Activated naive CD4-positive, alpha-beta T cell treated with anti-CD3 and anti-CD28 coated beads for 36 hours (primary cell): ENCODE data around the gene DROSHA. TPM values are rescaled to one million over a fixed set of nuclear protein-coding genes. Genes with fewer than 3 reads are reported as not detected.
"Not testable (repeated sequence)": the region's sequence is repeated elsewhere in the genome, so short reads cannot be mapped to it uniquely, and the experiment has no call there.

Experiments
- CTCF ChIA-PET: fragments of 350-600 bp; sonication (Branson Sonifier 250); formaldehyde crosslinking; loops from one replicate; lab custom pipeline; 2021; ENCODE audit warnings: antibody characterized with exemption; lab: Charles Lee
- DNase-seq: peaks from one replicate; pipeline ENCODE4 v3.0.0-alpha.2; 2020
- H3K27ac Mint-ChIP-seq: one replicate; pipeline ENCODE4 v1.8.0; 2021; ENCODE audit warnings: mild to moderate bottlenecking, mixed read lengths
- H3K27me3 Mint-ChIP-seq: one replicate; pipeline ENCODE4 v1.8.0; 2021; ENCODE audit warnings: low read depth, mixed read lengths
- H3K36me3 Mint-ChIP-seq: one replicate; pipeline ENCODE4 v1.8.0; 2021; ENCODE audit warnings: low read depth, mixed read lengths
- H3K4me1 Mint-ChIP-seq: one replicate; pipeline ENCODE4 v1.8.0; 2021; ENCODE audit warnings: low read depth, mixed read lengths
- H3K4me3 Mint-ChIP-seq: one replicate; pipeline ENCODE4 v1.8.0; 2021; ENCODE audit warnings: mild to moderate bottlenecking, moderate library complexity, mixed read lengths
- H3K9me3 Mint-ChIP-seq: one replicate; pipeline ENCODE4 v1.8.0; 2021; ENCODE audit warnings: mixed read lengths
- intact Hi-C: fragments of 100-400 bp; cut with micrococcal nuclease; formaldehyde crosslinking; loops from one replicate; pipeline ENCODE4 v1.15.1; 2023
- total RNA-seq, 2 experiments: library from RNA; stranded (reverse); gene quantifications; one replicate each; pipeline ENCODE4 v1.2.3, GENCODE V29; 2021

Gene DROSHA
- total RNA-seq, 2 experiments from 2014 or later = 60.7 to 60.9 TPM

- Mint-ChIP-seq H3K4me1 (no peaks in the 10 kb centered on the region), H3K27me3 (peaks cover 10% of the 10 kb centered on the region), H3K9me3 (no peaks in the 10 kb centered on the region), H3K4me3 (no peak overlapping the region), H3K27ac (no peak overlapping the region), H3K36me3 (no peaks in the 10 kb centered on the region)
- intact Hi-C loops = no loop called here
- no peak for DNase-seq
- CTCF ChIA-PET = no interaction called here
Measured at GRCh38 chr5:31378838-31379237, 153.1 kb downstream of the DROSHA start.

GRCh38 chr5:31378136-31378535, 153.8 kb downstream of the DROSHA start:
- no peaks in the 10 kb centered on the region for H3K36me3 Mint-ChIP-seq
- H3K27ac Mint-ChIP-seq = no peak overlapping the region
- no peak for DNase-seq
- no peaks in the 10 kb centered on the region for H3K9me3 Mint-ChIP-seq
- CTCF ChIA-PET = no interaction called here
- H3K27me3 Mint-ChIP-seq = peaks cover 10% of the 10 kb centered on the region
- no peak overlapping the region for H3K4me3 Mint-ChIP-seq
- intact Hi-C loops = no loop called here
- no peaks in the 10 kb centered on the region for H3K4me1 Mint-ChIP-seq

- peaks cover 10% of the 10 kb centered on the region for H3K27me3 Mint-ChIP-seq
- H3K4me1 Mint-ChIP-seq = no peaks in the 10 kb centered on the region
- CTCF ChIA-PET = no interaction called here
- intact Hi-C loops = no loop called here
- H3K4me3 Mint-ChIP-seq = no peak overlapping the region
- H3K9me3 Mint-ChIP-seq = no peaks in the 10 kb centered on the region
- no peak for DNase-seq
- no peak overlapping the region for H3K27ac Mint-ChIP-seq
- H3K36me3 Mint-ChIP-seq = no peaks in the 10 kb centered on the region
Measured at GRCh38 chr5:31377274-31377946, 154.5 kb downstream of the DROSHA start.

GRCh38 chr5:31375999-31376720, 155.7 kb downstream of the DROSHA start:
- Mint-ChIP-seq H3K27ac (no peak overlapping the region), H3K27me3 (peaks cover 2% of the 10 kb centered on the region), H3K36me3 (no peaks in the 10 kb centered on the region), H3K4me1 (no peaks in the 10 kb centered on the region), H3K9me3 (no peaks in the 10 kb centered on the region), H3K4me3 (no peak overlapping the region)
- CTCF ChIA-PET = no interaction called here
- intact Hi-C loops = no loop called here
- no peak for DNase-seq

- intact Hi-C loops = no loop called here
- CTCF ChIA-PET = no interaction called here
- H3K9me3 Mint-ChIP-seq = no peaks in the 10 kb centered on the region
- no peaks in the 10 kb centered on the region for H3K4me1 Mint-ChIP-seq
- DNase-seq = no peak
- H3K27ac Mint-ChIP-seq = no peak overlapping the region
- H3K4me3 Mint-ChIP-seq = no peak overlapping the region
- H3K36me3 Mint-ChIP-seq = no peaks in the 10 kb centered on the region
- peaks cover 6% of the 10 kb centered on the region for H3K27me3 Mint-ChIP-seq
Measured at GRCh38 chr5:31372124-31372523, 159.8 kb downstream of the DROSHA start.

- Mint-ChIP-seq H3K36me3 (no peaks in the 10 kb centered on the region), H3K4me3 (no peak overlapping the region)
Measured at GRCh38 chr5:31366941-31367340, 165.0 kb downstream of the DROSHA start.

GRCh38 chr5:31365776-31366175, 166.1 kb downstream of the DROSHA start:
- Mint-ChIP-seq H3K4me1 (no peaks in the 10 kb centered on the region), H3K9me3 (peaks cover 2% of the 10 kb centered on the region), H3K36me3 (no peaks in the 10 kb centered on the region), H3K27me3 (peaks cover 13% of the 10 kb centered on the region), H3K27ac (no peak overlapping the region), H3K4me3 (no peak overlapping the region)
- DNase-seq = no peak
- CTCF ChIA-PET = no interaction called here
- intact Hi-C loops = no loop called here

More at GRCh38 chr5:31366941-31367340, 165.0 kb downstream of the DROSHA start:
- Mint-ChIP-seq H3K27me3 (peaks cover 13% of the 10 kb centered on the region), H3K27ac (no peak overlapping the region), H3K4me1 (no peaks in the 10 kb centered on the region), H3K9me3 (peaks cover 2% of the 10 kb centered on the region)
- intact Hi-C loops = no loop called here
- CTCF ChIA-PET = no interaction called here
- DNase-seq = no peak

GRCh38 chr5:31364881-31365636, 166.8 kb downstream of the DROSHA start:
- no peak overlapping the region for H3K4me3 Mint-ChIP-seq
- intact Hi-C loops = no loop called here
- CTCF ChIA-PET = no interaction called here
- H3K36me3 Mint-ChIP-seq = no peaks in the 10 kb centered on the region
- peaks cover 13% of the 10 kb centered on the region for H3K27me3 Mint-ChIP-seq
- H3K9me3 Mint-ChIP-seq = peaks cover 2% of the 10 kb centered on the region
- no peaks in the 10 kb centered on the region for H3K4me1 Mint-ChIP-seq
- DNase-seq = no peak
- H3K27ac Mint-ChIP-seq = no peak overlapping the region

- H3K9me3 Mint-ChIP-seq = peaks cover 2% of the 10 kb centered on the region
- intact Hi-C loops = no loop called here
- CTCF ChIA-PET = no interaction called here
Measured at GRCh38 chr5:31362931-31363568, 168.8 kb downstream of the DROSHA start.

GRCh38 chr5:31362529-31362900, 169.4 kb downstream of the DROSHA start:
- H3K4me3 Mint-ChIP-seq = no peak overlapping the region
- no peaks in the 10 kb centered on the region for H3K36me3 Mint-ChIP-seq
- H3K4me1 Mint-ChIP-seq = no peaks in the 10 kb centered on the region
- H3K9me3 Mint-ChIP-seq = peaks cover 4% of the 10 kb centered on the region
- CTCF ChIA-PET = no interaction called here
- intact Hi-C loops = no loop called here
- peaks cover 7% of the 10 kb centered on the region for H3K27me3 Mint-ChIP-seq
- DNase-seq = no peak
- no peak overlapping the region for H3K27ac Mint-ChIP-seq

More at GRCh38 chr5:31362931-31363568, 168.8 kb downstream of the DROSHA start:
- no peak overlapping the region for H3K27ac Mint-ChIP-seq
- no peaks in the 10 kb centered on the region for H3K4me1 Mint-ChIP-seq
- no peak overlapping the region for H3K4me3 Mint-ChIP-seq
- DNase-seq = no peak
- peaks cover 9% of the 10 kb centered on the region for H3K27me3 Mint-ChIP-seq
- no peaks in the 10 kb centered on the region for H3K36me3 Mint-ChIP-seq

- H3K4me1 Mint-ChIP-seq, intact Hi-C loops, H3K9me3 Mint-ChIP-seq, H3K27ac Mint-ChIP-seq, H3K36me3 Mint-ChIP-seq, CTCF ChIA-PET, H3K27me3 Mint-ChIP-seq, H3K4me3 Mint-ChIP-seq, DNase-seq: not testable (repeated sequence)
Measured at GRCh38 chr5:31361704-31362528, 170.0 kb downstream of the DROSHA start.

GRCh38 chr5:31361234-31361633, 170.7 kb downstream of the DROSHA start:
- no peak for DNase-seq
- peaks cover 7% of the 10 kb centered on the region for H3K27me3 Mint-ChIP-seq
- H3K4me3 Mint-ChIP-seq = no peak overlapping the region
- no peaks in the 10 kb centered on the region for H3K4me1 Mint-ChIP-seq
- H3K27ac Mint-ChIP-seq = no peak overlapping the region
- CTCF ChIA-PET = no interaction called here
- no peaks in the 10 kb centered on the region for H3K36me3 Mint-ChIP-seq
- intact Hi-C loops = no loop called here
- peaks cover 5% of the 10 kb centered on the region for H3K9me3 Mint-ChIP-seq
